Activated T-helper 1 cell treated with Interleukin-2 at 50 U/mL for 16 hours (primary cell): ENCODE data around the gene MB.

ENCODE experiments used
- DNase-seq: peaks from one replicate; pipeline ENCODE4 v3.0.0-alpha.2; 2020; ENCODE audit warnings: low read depth

The MB gene

DNA sequence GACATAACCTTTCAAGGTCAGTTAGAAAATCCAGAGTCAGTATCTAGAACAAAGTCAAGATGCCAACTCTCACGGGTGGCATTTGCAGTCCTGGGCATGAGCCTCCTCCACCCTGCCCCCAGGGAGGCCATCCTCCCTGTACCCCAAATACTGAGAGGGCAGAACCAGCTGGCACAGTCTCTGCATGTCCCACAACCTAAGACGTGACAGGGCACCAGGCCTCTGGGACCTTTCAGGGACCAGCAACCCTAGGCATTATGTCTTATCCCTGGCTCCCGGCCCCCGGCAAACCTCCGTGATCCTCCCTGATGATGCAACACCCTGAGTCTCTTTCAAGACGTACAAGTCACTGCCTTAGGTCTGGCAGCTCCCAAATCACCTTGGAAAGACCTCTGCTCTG is 2.0 kb downstream of the MB start:
- no peak for DNase-seq

DNA sequence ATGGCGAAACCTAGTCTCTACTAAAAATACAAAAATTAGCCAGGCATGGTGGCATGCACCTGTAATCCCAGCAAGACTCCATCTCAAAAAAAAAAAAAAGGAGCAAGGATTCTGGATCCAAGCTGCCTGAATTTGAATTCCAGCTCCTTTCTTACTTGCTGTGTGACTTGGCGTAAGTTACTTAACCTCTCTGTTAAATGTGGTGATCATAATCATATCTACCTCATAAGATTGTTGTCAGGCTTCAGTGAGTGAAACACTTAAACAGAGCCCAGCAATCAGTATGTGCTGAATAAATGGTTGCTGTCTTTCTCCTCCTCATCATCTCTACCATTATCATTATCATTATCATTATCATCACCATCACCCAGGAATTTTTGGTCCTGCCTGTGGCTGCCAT is 2.7 kb downstream of the MB start:
- no peak for DNase-seq

DNA sequence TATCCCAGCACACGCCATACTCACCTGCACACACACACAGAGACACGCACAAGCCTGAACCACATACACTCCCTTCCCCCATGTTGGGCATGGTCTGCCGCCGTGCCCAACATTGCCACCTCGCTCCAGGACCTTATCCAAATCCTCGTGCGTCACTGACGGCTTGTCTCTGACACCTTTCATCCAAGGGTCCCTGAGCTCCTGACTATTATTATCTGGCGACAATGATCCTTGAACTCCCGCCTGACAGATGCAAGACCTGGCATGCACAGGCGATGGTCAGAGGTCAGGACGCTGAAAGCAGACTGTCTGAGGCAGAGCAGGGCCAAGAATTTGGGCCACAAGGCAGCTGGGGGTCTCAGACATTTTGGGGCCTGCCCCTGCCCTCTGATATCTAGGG is 4.2 kb downstream of the MB start:
- no peak for DNase-seq

DNA sequence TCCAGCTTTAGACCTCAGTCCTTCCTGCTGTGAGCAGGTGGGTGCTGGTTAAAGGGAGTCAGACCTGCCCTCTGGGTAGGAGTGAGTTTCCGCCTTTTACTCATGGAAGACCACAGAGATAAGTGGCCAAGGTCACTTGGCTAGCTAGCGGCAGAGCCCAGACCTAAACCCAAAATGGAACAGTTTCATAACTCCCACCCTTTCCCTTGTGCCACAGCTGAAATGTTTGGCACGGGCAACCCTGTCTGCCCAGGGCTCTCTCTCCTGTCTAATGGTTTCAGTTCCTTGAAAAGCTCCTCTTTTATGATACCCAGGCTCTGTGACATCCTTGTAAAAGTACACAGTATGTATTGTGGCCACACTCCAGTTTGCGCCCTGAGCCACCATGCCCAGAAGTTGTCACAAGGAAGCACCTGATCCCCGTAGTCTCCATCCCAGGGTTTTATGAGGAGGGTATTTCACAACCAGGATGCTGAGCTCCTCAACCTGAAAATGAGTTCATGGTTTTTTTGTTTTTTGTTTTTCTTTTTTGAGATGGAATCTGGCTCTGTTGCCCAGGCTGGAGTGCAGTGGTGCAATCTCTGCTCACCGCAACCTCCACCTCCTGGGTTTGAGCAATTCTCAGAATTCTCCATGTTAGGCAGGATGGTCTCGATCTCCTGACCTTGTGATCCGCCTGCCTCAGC is 5.1 kb downstream of the MB start:
- no peak for DNase-seq

DNA sequence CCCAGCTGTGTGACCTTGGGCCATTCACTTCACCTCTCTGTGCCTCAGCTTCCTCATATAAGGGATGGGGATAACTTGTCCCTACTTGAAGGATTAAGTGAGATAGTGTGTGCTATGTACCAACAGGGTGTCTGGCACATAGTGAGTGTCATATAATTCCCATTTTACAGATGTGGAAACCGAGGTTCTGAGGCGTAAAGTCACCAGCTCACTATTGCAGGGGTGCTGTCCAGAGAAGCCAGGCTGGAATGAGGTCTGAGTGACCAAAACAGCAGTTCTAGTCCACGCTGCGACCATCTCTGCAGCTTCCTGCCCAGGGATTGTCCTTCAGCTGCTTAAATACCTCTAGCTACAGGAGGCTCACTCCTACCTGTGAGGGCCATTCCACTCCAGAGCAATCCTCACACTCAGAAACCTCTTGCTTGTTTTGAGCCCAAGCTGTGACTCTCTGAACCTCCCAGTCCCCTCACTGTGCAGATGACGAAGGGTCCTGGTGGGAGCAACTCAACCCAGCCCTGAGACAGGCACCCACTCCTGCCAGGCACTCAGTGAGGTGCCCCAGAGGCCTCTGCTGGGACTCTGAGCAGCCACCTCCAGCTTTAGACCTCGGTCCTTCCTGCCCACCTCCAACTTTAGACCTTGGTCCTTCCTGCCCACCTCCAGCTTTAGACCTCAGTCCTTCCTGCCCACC is 5.8 kb downstream of the MB start:
- no peak for DNase-seq

DNA sequence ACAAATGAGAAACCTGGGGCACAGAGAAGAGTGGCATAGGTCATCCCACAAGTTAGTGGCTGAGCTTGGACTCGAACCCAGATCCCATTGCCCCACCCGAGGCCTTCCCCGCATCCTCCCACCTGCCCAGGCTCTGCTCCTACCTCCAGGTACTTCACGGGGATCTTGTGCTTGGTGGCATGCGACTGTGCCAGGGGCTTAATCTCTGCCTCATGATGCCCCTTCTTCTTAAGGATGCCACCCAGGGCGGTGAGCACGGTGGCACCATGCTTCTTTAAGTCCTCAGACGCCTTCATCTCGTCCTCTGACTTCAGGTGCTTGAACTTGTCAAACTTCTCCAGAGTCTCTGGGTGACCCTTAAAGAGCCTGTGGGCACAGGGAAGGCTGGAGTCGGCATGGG is 6.4 kb downstream of the MB start:
- DNase-seq = no peak

DNA sequence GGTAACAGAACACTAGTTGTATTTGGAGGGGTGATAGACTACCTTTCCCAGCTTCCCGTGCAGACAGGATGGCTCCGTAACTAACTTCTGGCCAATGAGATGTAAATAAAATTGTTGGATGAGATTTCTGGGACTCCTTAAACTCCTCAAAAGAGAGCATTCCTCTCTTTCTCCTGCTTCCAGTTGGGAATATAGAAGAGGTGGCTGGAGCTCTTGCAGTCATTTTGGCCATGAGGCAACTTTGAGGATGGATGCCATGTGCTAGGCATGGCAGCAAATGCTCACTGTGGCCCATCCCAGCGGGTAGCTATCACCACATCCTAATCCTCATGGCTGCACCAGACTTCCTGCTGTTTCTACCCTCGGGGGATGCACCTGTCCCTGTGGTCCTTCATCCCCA is 7.4 kb downstream of the MB start:
- DNase-seq = no peak

DNA sequence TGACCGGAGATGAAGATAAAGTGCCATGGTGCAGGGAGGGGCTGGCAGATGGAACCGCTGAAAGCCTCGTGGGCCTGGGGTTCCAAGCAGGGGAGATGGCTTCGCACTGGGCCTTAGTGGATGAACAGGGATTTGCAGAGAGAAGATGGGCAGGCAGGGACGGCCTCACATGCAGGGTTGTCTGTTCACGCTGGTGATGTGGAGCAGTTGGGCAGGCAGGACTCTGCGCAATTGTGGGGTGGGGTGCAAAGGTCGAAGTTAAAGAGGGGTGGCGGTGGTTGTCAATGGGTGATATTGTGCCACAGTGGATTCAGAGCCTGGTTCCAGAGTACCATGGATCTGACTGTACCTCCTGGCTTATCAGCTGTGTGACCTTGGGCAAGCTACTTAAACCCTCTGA is 7.9 kb downstream of the MB start:
- no peak for DNase-seq

DNA sequence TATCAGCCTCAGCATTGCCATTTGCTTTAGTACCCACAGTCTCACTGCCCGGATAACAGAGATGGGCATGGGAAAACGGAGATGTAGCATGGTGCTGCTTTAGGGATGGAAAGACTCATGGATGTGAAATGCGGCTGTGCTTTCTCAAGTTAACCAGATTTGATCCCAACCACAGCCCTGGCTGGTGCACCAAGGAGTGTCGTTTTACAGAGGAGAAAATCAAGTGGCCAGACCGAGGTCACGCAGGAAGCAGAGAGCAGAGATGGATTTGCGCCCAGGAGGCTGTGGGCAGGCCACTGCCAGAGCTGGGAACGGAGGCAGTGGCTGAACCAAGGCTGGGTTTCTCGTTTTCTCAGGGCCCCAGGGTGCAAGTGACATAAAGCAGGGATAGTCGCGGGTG is 9.0 kb downstream of the MB start:
- DNase-seq = no peak

DNA sequence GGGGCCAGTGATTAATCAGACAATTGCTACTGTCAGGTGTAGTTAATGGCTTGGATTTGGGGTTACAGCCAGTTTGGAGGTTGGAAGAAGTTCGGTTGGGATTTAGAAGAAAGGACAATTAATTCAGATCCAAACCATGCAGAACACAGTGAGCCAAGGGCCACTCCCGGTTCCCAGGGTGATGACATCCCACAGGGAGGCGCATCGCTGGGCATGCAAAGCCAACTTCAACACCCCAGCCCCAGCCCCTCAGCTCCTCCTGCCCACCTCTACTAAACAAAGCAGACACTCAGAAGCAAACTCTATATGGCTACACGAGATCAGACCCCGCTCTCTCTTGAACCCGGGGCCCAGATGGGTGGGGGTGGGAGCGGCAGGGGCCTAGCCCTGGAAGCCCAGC is 10.2 kb downstream of the MB start:
- DNase-seq = no peak

DNA sequence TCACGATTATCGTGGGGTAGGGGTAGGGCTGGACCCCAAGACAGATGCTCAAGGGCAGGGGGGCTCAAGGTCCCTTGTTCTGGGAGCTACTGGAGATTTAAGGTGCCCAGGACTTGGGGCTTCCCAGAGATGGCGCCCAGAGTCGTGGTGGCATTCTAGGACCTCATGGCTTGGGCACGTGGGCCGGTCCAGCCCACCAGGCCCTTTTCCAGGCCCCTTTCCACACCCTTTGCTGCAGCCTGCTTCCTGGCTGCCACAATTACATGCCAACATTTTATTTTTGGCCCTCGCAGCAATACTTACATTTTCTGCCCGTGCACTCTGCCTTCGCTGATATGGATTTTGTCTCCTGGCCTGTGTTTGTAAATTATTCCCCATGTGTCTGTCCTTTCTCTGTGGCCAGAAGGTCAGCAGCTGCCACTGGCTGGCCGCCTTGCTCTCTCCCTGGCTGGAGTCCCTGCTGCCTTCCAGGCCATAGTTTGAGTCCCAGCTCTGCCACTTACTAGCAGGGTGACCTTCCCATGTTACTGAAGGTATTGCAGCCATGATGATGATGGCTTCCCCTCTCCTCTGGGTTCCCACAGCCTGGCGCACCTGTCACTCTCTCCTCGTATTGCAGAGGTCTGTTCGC is 11.2 kb downstream of the MB start:
- no peak for DNase-seq

DNA sequence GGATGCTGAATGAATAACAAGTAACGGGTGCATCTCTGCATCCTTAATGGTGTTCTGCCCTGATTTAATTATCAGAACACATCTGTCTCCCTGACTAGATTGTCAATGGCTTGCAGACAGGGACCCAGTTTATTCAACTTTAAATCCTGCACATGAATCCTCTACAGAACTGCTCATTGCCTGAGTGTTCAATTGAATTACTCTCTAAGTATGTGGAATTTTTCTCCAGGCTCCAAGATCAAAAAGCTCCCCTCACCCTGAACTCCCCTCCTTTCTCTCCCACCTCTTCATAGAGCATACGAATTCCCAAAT is 11.8 kb downstream of the MB start:
- no peak for DNase-seq

DNA sequence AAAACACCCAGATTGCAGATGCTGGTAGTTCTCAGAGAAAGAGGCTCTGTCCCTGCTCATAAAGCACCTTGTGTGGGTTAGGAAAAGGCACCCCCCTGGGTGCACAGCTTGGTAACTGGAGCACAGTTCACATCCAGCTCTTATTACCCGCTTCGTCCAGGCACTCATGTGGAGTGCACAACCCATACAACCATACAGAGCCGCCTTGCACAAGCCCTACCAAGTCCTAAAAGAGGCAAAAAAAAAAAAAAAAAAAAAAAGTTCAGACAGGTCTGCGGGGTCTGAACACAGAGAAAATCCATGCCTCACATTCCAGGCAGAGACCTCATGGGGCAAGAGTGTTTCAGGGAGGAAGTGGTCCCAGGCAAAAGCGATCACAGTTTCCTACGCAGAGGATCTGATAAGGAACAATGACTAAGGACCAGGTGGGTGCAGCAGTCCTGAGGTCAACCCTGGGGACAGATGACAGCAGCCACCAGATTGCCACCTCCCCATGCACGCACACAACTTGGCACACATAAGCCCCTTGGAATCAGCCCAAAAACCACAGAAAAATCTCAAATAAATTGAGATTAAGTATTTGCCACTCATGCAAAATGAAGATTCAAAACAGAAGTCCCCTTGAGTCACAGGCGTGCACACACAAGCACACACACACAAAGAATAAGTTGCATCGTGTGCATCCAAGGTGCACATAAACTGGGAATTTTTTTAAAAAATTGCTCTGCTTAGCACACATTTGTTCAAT is 12.3 kb downstream of the MB start:
- DNase-seq = no peak

DNA sequence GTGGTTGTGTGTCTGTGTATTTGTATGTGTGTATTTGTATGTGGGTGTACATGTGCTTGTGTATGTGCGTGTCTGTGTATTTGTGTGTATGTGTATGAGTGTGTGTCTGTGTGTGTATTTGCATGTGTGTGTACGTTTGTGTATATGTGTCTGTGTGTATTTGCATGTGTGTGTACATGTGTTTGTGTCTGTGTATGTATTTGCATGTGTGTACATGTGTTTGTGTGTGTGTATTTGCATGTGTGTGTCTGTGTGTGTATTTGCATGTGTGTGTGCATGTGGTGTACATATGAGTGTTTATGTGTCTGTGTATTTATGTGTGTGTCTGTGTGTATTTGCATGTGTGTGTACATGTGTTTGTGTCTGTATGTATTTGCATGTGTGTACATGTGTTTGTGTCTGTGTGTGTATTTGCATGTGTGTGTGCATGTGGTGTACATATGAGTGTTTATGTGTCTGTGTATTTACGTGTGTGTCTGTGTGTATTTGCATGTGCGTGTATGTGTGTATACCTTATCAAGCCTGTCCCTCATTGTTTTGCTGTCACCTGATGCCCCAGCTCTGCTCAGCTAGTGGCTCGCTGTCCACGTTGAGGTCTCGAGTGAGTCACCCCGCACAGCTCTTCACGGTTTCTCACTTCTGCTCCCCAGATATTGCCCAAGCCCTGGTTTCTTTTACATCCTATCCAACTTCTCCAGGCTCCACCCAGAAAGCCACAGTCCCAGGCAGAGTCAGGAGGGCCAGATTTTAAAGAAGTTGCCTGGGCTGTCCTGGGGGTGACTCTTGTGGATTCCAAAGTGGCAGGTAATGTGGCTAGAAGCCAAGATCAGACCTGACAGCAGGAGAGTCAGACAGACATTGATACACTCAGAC is 15.2 kb downstream of the MB start:
- DNase-seq = no peak

DNA sequence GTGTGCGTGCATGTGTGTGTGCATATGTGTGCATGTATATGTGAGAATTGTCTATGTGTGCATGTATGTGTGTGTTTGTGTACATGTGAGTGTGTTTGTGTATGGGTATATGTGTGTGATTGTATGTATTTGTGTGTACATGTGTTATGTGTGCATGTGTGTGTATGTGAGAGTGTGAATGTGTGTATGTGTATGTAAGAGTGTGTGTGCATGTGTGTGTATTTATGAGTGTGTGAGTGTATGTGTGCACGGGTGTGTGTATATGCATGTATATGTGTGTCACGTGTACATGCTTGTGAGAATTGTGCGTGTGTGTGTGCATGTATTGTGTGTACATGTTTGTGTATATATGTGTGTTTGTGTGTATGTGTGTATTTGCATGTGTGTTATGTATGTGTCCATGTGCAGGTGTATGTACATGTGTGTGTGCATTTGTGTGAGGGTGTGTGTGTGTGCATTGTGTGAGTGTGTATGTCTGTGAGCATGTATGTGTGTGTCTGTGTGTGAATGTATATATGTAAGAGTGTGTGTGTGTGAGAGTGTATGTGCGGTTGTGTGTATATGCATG is 16.0 kb downstream of the MB start:
- no peak for DNase-seq

DNA sequence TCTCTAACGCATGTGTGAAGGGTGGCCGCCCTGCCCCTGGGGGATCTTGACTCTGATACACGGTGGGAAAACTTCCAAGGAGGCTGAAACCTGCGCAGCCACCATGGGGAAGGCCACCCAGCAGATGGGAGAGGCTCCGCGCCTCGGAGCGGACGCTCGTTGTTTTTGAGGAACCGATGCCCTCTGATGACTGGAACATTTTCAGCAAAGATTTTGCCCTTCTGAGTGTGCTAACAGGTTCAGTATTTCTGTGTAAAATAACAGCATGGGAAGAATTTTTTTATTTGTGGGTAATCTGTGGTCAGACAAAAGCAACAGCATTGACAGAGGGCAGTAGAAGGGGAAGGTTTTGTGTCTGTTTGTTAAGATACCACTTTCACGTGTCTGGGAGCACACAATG is 16.7 kb downstream of the MB start:
- no peak for DNase-seq

DNA sequence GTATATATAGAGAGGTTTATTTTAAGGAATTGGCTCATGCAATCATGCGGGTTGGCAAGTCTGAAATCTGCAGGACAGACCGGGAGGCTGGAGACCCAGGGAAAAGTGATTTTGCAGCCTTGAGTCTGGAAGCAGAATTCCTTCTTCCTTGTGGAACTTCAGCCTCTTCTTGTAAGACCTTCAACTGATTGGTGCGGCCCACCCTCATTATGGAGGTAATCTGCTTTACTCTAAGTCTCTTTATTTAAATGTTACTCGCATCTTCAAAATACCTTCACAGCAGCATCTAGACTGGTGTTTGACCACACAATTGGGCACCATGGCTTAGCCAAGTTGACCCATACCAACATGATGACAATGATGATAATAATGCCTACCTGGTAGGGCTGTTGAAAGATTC is 17.8 kb downstream of the MB start:
- no peak for DNase-seq

DNA sequence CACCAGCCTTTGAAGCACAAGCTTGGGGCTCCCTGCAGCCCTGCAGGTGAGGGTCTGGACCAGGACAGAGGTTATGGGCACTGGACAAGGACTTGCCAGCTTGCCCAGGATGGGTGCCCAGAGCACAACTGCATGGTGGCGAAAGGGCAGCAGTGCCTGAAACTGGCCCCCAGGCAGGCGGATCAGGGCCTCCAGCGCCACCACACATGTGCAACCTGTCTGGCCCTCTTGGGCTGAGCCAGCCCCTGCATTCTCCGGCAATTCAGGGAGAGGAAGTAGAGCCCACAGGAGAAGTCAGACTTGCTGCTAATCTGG is 18.8 kb downstream of the MB start:
- DNase-seq = no peak

DNA sequence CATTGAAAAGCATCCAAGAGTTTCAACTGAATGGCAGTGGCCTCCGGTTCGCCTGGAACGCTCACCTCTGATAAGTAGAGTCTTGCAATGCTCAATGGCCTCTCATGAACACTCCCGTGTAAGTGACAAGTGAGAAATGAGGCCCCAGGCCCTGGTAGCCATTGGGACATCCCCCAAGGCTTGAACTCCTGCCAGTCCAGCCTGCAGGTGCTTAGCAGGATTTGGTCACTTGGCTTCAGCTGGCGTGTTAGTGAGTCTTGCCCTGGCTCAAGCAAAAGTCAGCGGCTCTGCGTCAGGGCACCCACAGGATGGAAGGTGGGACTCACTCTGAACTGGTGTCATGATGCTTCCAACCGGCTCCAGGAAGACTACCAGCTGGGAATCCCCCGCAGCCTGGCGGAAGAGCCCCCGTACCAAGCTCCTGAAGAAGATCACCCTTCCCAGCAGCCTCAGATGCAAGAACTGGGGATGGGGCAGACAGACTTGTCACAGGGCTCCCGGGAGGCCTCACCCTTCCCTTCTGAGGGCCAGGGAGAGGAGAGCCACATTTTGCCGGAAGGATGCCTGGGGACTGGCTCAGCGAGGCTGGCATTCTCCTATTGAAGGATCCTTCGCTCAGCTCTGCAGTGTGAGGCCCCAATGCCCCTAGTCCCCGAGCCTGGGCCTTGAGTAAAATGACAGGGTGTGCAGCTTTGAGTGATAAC is 19.3 kb downstream of the MB start:
- DNase-seq = no peak

DNA sequence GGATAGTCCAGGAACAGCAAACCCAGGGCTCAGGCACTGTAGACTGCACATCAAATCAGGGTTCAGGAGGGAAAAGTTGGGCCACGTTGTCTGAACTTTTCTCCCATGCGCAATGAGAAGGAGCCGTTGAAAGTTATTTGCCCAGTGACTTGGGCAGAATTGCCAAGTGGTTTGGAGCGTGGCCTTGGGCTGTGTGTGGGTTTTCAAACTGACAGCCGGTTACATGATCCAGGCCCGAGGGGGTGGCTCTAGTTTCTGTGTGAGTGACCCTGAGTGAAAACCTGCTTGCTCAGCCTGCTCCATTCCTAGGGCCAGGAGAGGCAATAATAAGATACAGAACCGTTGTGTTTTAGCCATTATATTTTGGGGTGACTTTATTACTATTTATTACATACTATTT is 20.3 kb downstream of the MB start:
- no peak for DNase-seq

DNA sequence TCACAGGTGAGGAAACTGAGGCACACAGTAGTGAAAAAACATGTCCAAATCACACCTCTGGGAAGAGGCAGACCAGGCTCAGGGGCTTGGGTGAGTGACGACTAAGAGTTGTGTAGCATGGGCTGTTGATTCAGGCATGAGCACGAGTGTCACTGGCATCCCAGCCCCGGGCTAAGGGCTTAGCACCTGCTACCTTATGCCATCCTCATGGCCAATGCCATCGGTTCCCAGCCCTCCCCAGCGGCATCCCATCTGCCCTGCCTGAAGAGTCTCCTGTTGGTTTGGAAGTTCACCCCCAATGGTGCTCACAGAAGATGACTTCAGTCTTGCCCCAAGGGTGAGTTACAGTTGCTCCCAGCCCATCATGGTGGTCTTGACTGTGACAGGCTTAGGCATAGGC is 22.4 kb downstream of the MB start:
- no peak for DNase-seq
